NB4 (cell line): Measurements from ENCODE around the gene PHF14.
A peak's percentile ranks its signal among the peaks of the same experiment; 100 is the strongest.

Source experiments
- MYC ChIP-seq: IDR thresholded peaks from 2 replicates; pipeline ENCODE4 v1.6.1; 2011; ENCODE audit warnings: low read depth, low read length
- POLR2A ChIP-seq: IDR thresholded peaks from 2 replicates; pipeline ENCODE4 v1.6.1; 2011; ENCODE audit warnings: mild to moderate bottlenecking; ENCODE audit not compliant: insufficient read length; ENCODE audit errors: extremely low read depth
- TF ChIP-seq, protein P1 (sequence below): IDR thresholded peaks from one replicate; pipeline ENCODE4 v1.5.1; 2012; ENCODE audit warnings: low read depth, low read length
- TF ChIP-seq, protein P2 (sequence below): IDR thresholded peaks from 2 replicates; pipeline ENCODE4 v1.6.1; 2011; ENCODE audit warnings: low read depth, low read length

DNA sequence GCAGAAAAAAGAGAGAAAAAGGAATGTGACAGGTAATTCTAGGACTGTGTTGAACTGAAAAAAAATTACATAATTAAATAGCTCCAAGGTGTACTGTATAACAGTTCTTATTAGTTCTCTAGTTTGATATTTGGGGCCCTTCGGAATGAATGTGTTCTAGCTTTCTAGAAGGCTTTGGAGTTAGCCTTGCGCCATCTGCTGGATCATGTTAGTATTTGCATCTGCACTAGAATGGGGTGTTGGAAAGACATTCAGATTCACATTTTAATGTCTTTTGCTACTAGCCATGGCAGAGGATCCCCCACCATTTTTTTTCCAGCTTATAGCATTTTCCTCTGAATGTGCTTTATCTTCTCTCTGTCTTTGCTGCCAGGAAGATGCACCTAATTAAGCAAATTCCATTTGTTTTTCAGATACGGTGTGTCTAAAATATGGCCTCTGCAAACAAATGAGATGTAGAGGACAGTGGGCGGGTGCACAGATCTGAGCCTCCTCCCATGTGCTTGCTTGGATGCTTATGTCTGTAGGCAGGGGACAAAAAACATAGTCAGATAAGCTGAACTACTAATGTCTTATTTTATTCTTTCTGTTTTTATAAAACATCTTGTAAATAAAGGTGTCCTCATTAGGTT is 238.5 kb downstream of the PHF14 start:
- TF ChIP-seq, protein P1, sequence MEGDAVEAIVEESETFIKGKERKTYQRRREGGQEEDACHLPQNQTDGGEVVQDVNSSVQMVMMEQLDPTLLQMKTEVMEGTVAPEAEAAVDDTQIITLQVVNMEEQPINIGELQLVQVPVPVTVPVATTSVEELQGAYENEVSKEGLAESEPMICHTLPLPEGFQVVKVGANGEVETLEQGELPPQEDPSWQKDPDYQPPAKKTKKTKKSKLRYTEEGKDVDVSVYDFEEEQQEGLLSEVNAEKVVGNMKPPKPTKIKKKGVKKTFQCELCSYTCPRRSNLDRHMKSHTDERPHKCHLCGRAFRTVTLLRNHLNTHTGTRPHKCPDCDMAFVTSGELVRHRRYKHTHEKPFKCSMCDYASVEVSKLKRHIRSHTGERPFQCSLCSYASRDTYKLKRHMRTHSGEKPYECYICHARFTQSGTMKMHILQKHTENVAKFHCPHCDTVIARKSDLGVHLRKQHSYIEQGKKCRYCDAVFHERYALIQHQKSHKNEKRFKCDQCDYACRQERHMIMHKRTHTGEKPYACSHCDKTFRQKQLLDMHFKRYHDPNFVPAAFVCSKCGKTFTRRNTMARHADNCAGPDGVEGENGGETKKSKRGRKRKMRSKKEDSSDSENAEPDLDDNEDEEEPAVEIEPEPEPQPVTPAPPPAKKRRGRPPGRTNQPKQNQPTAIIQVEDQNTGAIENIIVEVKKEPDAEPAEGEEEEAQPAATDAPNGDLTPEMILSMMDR: peak; percentile 96
- TF ChIP-seq POLR2A (no peak), MYC (no peak)
- TF ChIP-seq, protein P2, sequence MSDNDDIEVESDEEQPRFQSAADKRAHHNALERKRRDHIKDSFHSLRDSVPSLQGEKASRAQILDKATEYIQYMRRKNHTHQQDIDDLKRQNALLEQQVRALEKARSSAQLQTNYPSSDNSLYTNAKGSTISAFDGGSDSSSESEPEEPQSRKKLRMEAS: no peak
